Type B pancreatic cell (in vitro differentiated cells): ENCODE measurements around the gene CBFA2T3. TPM values are rescaled to one million over a fixed set of nuclear protein-coding genes. Genes with fewer than 3 reads are reported as not detected.
"Not testable (repeated sequence)": the region's sequence is repeated elsewhere in the genome, so short reads cannot be mapped to it uniquely, and the experiment has no call there.

Experiments
- DNase-seq: peaks from one replicate; pipeline ENCODE4 v3.0.0; 2021; ENCODE audit warnings: mixed read lengths; ENCODE audit not compliant: unreplicated experiment; ENCODE audit errors: extremely low spot score
- H3K27ac Mint-ChIP-seq: 2 replicates; pipeline ENCODE4 v1.8.0; 2021; ENCODE audit warnings: mild to moderate bottlenecking, mixed read lengths
- H3K27me3 Mint-ChIP-seq: 2 replicates; pipeline ENCODE4 v1.8.0; 2021; ENCODE audit warnings: mixed read lengths
- H3K36me3 Mint-ChIP-seq: 2 replicates; pipeline ENCODE4 v1.8.0; 2021; ENCODE audit warnings: mixed read lengths
- H3K4me1 Mint-ChIP-seq: one replicate; pipeline ENCODE4 v1.8.0; 2021; ENCODE audit warnings: mixed read lengths; ENCODE audit not compliant: unreplicated experiment
- H3K4me3 Mint-ChIP-seq: 2 replicates; pipeline ENCODE4 v1.8.0; 2021; ENCODE audit warnings: mild to moderate bottlenecking, mixed read lengths
- H3K9me3 Mint-ChIP-seq: 2 replicates; pipeline ENCODE4 v1.8.0; 2021; ENCODE audit warnings: mixed read lengths
- CTCF ChIP-seq: fragments of 200-600 bp; sonication (generic); conservative IDR thresholded peaks from 2 replicates; pipeline ENCODE4 v1.5.0; 2021; ENCODE audit warnings: antibody characterized with exemption, mild to moderate bottlenecking
- total RNA-seq: library from RNA; stranded (reverse); gene quantifications from 2 replicates; pipeline ENCODE4 v1.2.1, GENCODE V29; 2021; ENCODE audit warnings: low replicate concordance

Gene CBFA2T3
- total RNA-seq, 1 donor from 2014 or later: 8.9 TPM

GRCh38 chr16:88922826-88923410 lies 54.1 kb downstream of the CBFA2T3 start:
- Mint-ChIP-seq H3K27me3 (no peaks in the 10 kb centered on the region), H3K4me3 (no peak overlapping the region), H3K36me3 (no peaks in the 10 kb centered on the region), H3K4me1 (peaks cover 13% of the 10 kb centered on the region), H3K9me3 (no peaks in the 10 kb centered on the region), H3K27ac (no peak overlapping the region)
- TF ChIP-seq CTCF: no peak
- no peak for DNase-seq

GRCh38 chr16:88922114-88922825 lies 54.7 kb downstream of the CBFA2T3 start:
- H3K9me3 Mint-ChIP-seq: no peaks in the 10 kb centered on the region
- H3K4me3 Mint-ChIP-seq: no peak overlapping the region
- DNase-seq: no peak
- no peaks in the 10 kb centered on the region for H3K36me3 Mint-ChIP-seq
- no peak overlapping the region for H3K27ac Mint-ChIP-seq
- TF ChIP-seq CTCF: no peak
- peaks cover 18% of the 10 kb centered on the region for H3K4me1 Mint-ChIP-seq
- no peaks in the 10 kb centered on the region for H3K27me3 Mint-ChIP-seq

- no peak overlapping the region for H3K4me3 Mint-ChIP-seq
- H3K9me3 Mint-ChIP-seq: no peaks in the 10 kb centered on the region
- no peak overlapping the region for H3K27ac Mint-ChIP-seq
- TF ChIP-seq CTCF: no peak
- no peaks in the 10 kb centered on the region for H3K27me3 Mint-ChIP-seq
- no peaks in the 10 kb centered on the region for H3K36me3 Mint-ChIP-seq
- no peak for DNase-seq
- H3K4me1 Mint-ChIP-seq: peaks cover 19% of the 10 kb centered on the region
Observed at GRCh38 chr16:88921591-88921990, 55.4 kb downstream of the CBFA2T3 start.

- Mint-ChIP-seq H3K4me3 (peak overlapping the region; percentile 58), H3K4me1 (peaks cover 24% of the 10 kb centered on the region), H3K27ac (no peak overlapping the region), H3K9me3 (no peaks in the 10 kb centered on the region), H3K36me3 (peaks cover 3% of the 10 kb centered on the region), H3K27me3 (peaks cover 3% of the 10 kb centered on the region)
- DNase-seq: no peak
- TF ChIP-seq CTCF: no peak
Observed at GRCh38 chr16:88920618-88921590, 56.1 kb downstream of the CBFA2T3 start.

- H3K4me1 Mint-ChIP-seq: peaks cover 24% of the 10 kb centered on the region
- DNase-seq: no peak
- H3K27me3 Mint-ChIP-seq: peaks cover 3% of the 10 kb centered on the region
- no peak for TF ChIP-seq CTCF
- H3K4me3 Mint-ChIP-seq: no peak overlapping the region
- H3K36me3 Mint-ChIP-seq: peaks cover 3% of the 10 kb centered on the region
- no peaks in the 10 kb centered on the region for H3K9me3 Mint-ChIP-seq
- no peak overlapping the region for H3K27ac Mint-ChIP-seq
Observed at GRCh38 chr16:88919936-88920335, 57.1 kb downstream of the CBFA2T3 start.

- H3K36me3 Mint-ChIP-seq, H3K4me3 Mint-ChIP-seq, DNase-seq, H3K9me3 Mint-ChIP-seq, H3K27me3 Mint-ChIP-seq: not testable (repeated sequence)
- H3K4me1 Mint-ChIP-seq: peaks cover 31% of the 10 kb centered on the region
- H3K27ac Mint-ChIP-seq: peak overlapping the region; percentile 60
Observed at GRCh38 chr16:88918896-88919295, 58.1 kb downstream of the CBFA2T3 start.
